Endothelial cell of umbilical vein (primary cell): ENCODE results near the gene CHERP.

Experiments
- EZH2 ChIP-seq: IDR thresholded peaks from 2 replicates; pipeline ENCODE4 v1.6.1; 2012; ENCODE audit warnings: borderline replicate concordance, low read depth, mild to moderate bottlenecking, moderate library complexity, low read length, inconsistent platforms; ENCODE audit not compliant: severe bottlenecking
- POLR2AphosphoS5 ChIP-seq: IDR thresholded peaks from 2 replicates; pipeline ENCODE4 v1.6.1; 2012; ENCODE audit warnings: low read depth, mild to moderate bottlenecking, control low read depth, low read length, moderate library complexity; ENCODE audit not compliant: insufficient read depth

- TF ChIP-seq EZH2 = no peak
- no peak for TF ChIP-seq POLR2AphosphoS5
Observed at GRCh38 chr19:16571283-16571682, 29.0 kb upstream of the CHERP start.
